K562 (cell line): Measurements from ENCODE around the gene HIPK2. TPM values are rescaled to one million over a fixed set of nuclear protein-coding genes. Genes with fewer than 3 reads are reported as not detected.

Experiments used
- ATAC-seq: fragments of 200-7000 bp; cut with Tn5 transposase; 3 replicates; pipeline ENCODE4 v1.9.1; 2020; ENCODE audit warnings: moderate library complexity
- BruUV-seq: library from RNA; stranded (reverse); fragments of 400-500 nt; replicated peaks from 2 replicates; lab custom pipeline; 2021; lab: Mats Ljungman, UMichigan
- CTCF ChIA-PET: fragments of 300-600 bp; formaldehyde crosslinking; extraction: SDS; loops from one replicate; lab custom pipeline; 2021; ENCODE audit warnings: low intra/inter-chr PET ratio; lab: Yijun Ruan, JAX
- POLR2A ChIA-PET: fragments of 300-600, 350-650 bp; sonication (Branson Sonifier 250); formaldehyde crosslinking; extraction: SDS; loops from one replicate; lab custom pipeline; 2021; ENCODE audit warnings: antibody characterized with exemption, inconsistent platforms; lab: Yijun Ruan, JAX
- DNase-seq, 4 experiments: peaks; one replicate each; pipeline versions ENCODE4 v3.0.0 to v3.0.0-alpha.2; 2011 to 2018; ENCODE audit warnings: low spot score in 3 of 4, mixed read lengths in 3 of 4; ENCODE audit errors: extremely low read depth in 1 of 4
- FAIRE-seq: peaks from 2 replicates; lab custom pipeline; 2011; peaks lifted over from hg19 to GRCh38; lab: Jason Lieb, UNC
- H2AFZ ChIP-seq: 2 replicates; pipeline ENCODE4 v1.6.0; 2011; ENCODE audit warnings: low read depth, low read length, control low read depth, inconsistent platforms
- H3K27ac ChIP-seq: fragments of 200-600 bp; 3 replicates; pipeline ENCODE4 v1.8.0; 2011; ENCODE audit warnings: low read depth, mild to moderate bottlenecking, control low read depth, inconsistent platforms, low read length, moderate library complexity, mixed read lengths; ENCODE audit errors: extremely low read depth
- H3K27me3 ChIP-seq, 2 experiments: fragments of 300-600 bp in 1 of 2; 2 replicates in 1 of 2; 3 replicates in 1 of 2; pipeline versions ENCODE4 v1.6.0 to v1.8.0; 2011; ENCODE audit warnings: inconsistent platforms in 2 of 2, low read length in 2 of 2, mild to moderate bottlenecking in 1 of 2, mixed read lengths in 1 of 2, moderate library complexity in 1 of 2; ENCODE audit not compliant: control insufficient read depth in 2 of 2, insufficient read depth in 2 of 2
- H3K36me3 ChIP-seq: fragments of 300-600 bp; 3 replicates; pipeline ENCODE4 v1.8.0; 2011; ENCODE audit warnings: mild to moderate bottlenecking, low read length, inconsistent platforms; ENCODE audit not compliant: control insufficient read depth, insufficient read depth
- H3K4me1 ChIP-seq, 2 experiments: fragments of 200-600 bp in 1 of 2; replicated peaks in 1 of 2; 2 replicates in 1 of 2; 3 replicates in 1 of 2; pipeline versions ENCODE4 v1.5.1 to v1.8.0; 2011; ENCODE audit warnings: inconsistent platforms in 2 of 2, low read length in 2 of 2, mild to moderate bottlenecking in 1 of 2, mixed read lengths in 1 of 2, moderate library complexity in 1 of 2; ENCODE audit not compliant: control insufficient read depth in 2 of 2, insufficient read depth in 2 of 2
- H3K4me2 ChIP-seq: 2 replicates; pipeline ENCODE4 v1.6.1; 2011; ENCODE audit warnings: low read length, control low read depth, inconsistent platforms, mixed read lengths; ENCODE audit not compliant: insufficient read depth
- H3K4me3 ChIP-seq: fragments of 200-600 bp; sonication (generic), shearing (Covaris generic); 2 replicates; pipeline ENCODE4 v1.5.1; 2016; ENCODE audit warnings: control low read depth, inconsistent platforms
- H3K79me2 ChIP-seq: fragments of 200-600 bp; 3 replicates; pipeline ENCODE4 v1.8.0; 2011; ENCODE audit warnings: low read length, inconsistent platforms; ENCODE audit not compliant: control insufficient read depth, insufficient read depth
- H3K9ac ChIP-seq, 2 experiments: 2 replicates each; pipeline versions ENCODE4 v1.6.0 to v1.6.1; 2011; ENCODE audit warnings: low read depth in 2 of 2, low read length in 2 of 2, control low read depth in 1 of 2, inconsistent platforms in 1 of 2, mild to moderate bottlenecking in 1 of 2, mixed read lengths in 1 of 2; ENCODE audit not compliant: insufficient read depth in 1 of 2
- H3K9me1 ChIP-seq: one replicate; pipeline ENCODE4 v1.6.0; 2011; ENCODE audit warnings: inconsistent platforms, mild to moderate bottlenecking, low read length, moderate library complexity; ENCODE audit not compliant: control insufficient read depth, insufficient read depth
- H3K9me3 ChIP-seq: replicated peaks from 2 replicates; pipeline ENCODE4 v1.5.1; 2011; ENCODE audit warnings: low read depth, low read length, inconsistent platforms; ENCODE audit not compliant: control insufficient read depth, insufficient read depth
- H4K20me1 ChIP-seq: replicated peaks from 2 replicates; pipeline ENCODE4 v1.6.1; 2011; ENCODE audit warnings: low read length, inconsistent platforms, mixed read lengths; ENCODE audit not compliant: control insufficient read depth, insufficient read depth
- ELF4 ChIP-seq: fragments of 450-650 bp; formaldehyde crosslinking; IDR thresholded peaks from 2 replicates; pipeline ENCODE4 v1.4.0; 2022; ENCODE audit warnings: missing genetic modification characterization
- FOXP4 ChIP-seq: sonication (generic); formaldehyde crosslinking; IDR thresholded peaks from 2 replicates; pipeline ENCODE4 v1.8.0; 2022; ENCODE audit warnings: mild to moderate bottlenecking, missing genetic modification reagents, borderline replicate concordance
- KLF6 ChIP-seq: fragments of 250-450 bp; sonication (Bioruptor Pico); IDR thresholded peaks from 2 replicates; pipeline ENCODE4 v1.4.0; 2020; ENCODE audit warnings: mild to moderate bottlenecking, moderate library complexity, borderline replicate concordance
- MCM7 ChIP-seq, 2 experiments: fragments of 450-650 bp; IDR thresholded peaks; 2 replicates each; pipeline ENCODE4 v1.6.1; 2016 to 2018
- NR4A1 ChIP-seq, 2 experiments: fragments of 250-450 bp in 1 of 2; fragments of 450-650 bp in 1 of 2; sonication (Bioruptor Pico) in 1 of 2; IDR thresholded peaks; 2 replicates each; pipeline versions ENCODE4 v1.4.0 to v1.6.1; 2016 to 2020; ENCODE audit warnings: mild to moderate bottlenecking in 2 of 2, missing compliant biosample characterization in 1 of 2, missing genetic modification characterization in 1 of 2, moderate library complexity in 1 of 2
- SIN3B ChIP-seq: fragments of 450-650 bp; IDR thresholded peaks from 2 replicates; pipeline ENCODE4 v1.6.1; 2017; ENCODE audit warnings: low read depth, mild to moderate bottlenecking, moderate library complexity
- TSHZ1 ChIP-seq: fragments of 250-450 bp; sonication (Bioruptor Pico); IDR thresholded peaks from 2 replicates; pipeline ENCODE4 v1.4.0; 2020; ENCODE audit warnings: mild to moderate bottlenecking, moderate library complexity
- ZFPM2 ChIP-seq: fragments of 250-450 bp; sonication (Bioruptor Pico); IDR thresholded peaks from 2 replicates; pipeline ENCODE4 v1.5.1; 2022; ENCODE audit warnings: mild to moderate bottlenecking
- ZNF124 ChIP-seq: sonication (generic); formaldehyde crosslinking; IDR thresholded peaks from 2 replicates; pipeline ENCODE4 v1.8.1; 2022; ENCODE audit warnings: missing genetic modification reagents
- ZNF143 ChIP-seq: sonication (generic); formaldehyde crosslinking; IDR thresholded peaks from 2 replicates; pipeline ENCODE4 v1.9.0; 2022; ENCODE audit warnings: mild to moderate bottlenecking, missing genetic modification reagents
- ZNF280A ChIP-seq: fragments of 450-650 bp; IDR thresholded peaks from 2 replicates; pipeline ENCODE4 v1.6.1; 2018; ENCODE audit warnings: mild to moderate bottlenecking, low read depth; ENCODE audit not compliant: partially characterized antibody
- ZNF644 ChIP-seq: fragments of 200-800 bp; sonication (Bioruptor generic); IDR thresholded peaks from 2 replicates; pipeline ENCODE4 v1.6.1; 2016; ENCODE audit warnings: low read depth, missing genetic modification characterization, missing compliant biosample characterization
- WGBS: fragments of 100-300 bp; shearing (Covaris generic); methylation state at CpG from one replicate; pipeline ENCODE4 v1.1.6; 2016; ENCODE audit warnings: low coverage, mixed read lengths; ENCODE audit not compliant: insufficient coverage; ENCODE audit errors: missing lambda C conversion rate; 5-methylcytosine and 5-hydroxymethylcytosine counted together
- in situ Hi-C: fragments of 300-500 bp; cut with MboI; formaldehyde crosslinking; loops from 4 replicates; pipeline ENCODE4 v1.15.0; 2018; ENCODE audit warnings: inconsistent platforms, mixed read lengths
- intact Hi-C: fragments of 100-400 bp; cut with micrococcal nuclease; formaldehyde crosslinking; loops from 2 replicates; pipeline ENCODE4 v1.14.2; 2022
- polyA plus RNA-seq, 8 experiments: library from polyadenylated mRNA; depleted of rRNA in 4 of 8; stranded (reverse) in 5 of 8; unstranded in 3 of 8; fragments of >200 nt; fragmentation: Nextera tagmentation in 2 of 8; fragmentation: Illumina TruSeq in 1 of 8; extraction: Ambion mirVana in 2 of 8; extraction: Trizol in 1 of 8; gene quantifications; 2 replicates each; pipeline versions ENCODE4 v1.2.1 to v1.2.3, GENCODE V29; 2011 to 2014; ENCODE audit warnings: inconsistent platforms in 1 of 8, missing spikeins in 1 of 8
- total RNA-seq, 7 experiments: library from RNA; depleted of rRNA in 6 of 7; stranded (reverse); fragments of >200 nt in 6 of 7; fragmentation: Illumina TruSeq in 2 of 7; extraction: Trizol in 2 of 7; gene quantifications; 2 replicates each; pipeline versions ENCODE4 v1.2.1 to v1.2.3, GENCODE V29; 2011 to 2021; ENCODE audit warnings: low replicate concordance in 1 of 7

HIPK2 gene
- total and polyA plus RNA-seq, 9 of the 15 experiments (the other 6 are each of a cell fraction or from before 2014, with no cell fraction given): 0.69 to 19.8 (median 5.1) TPM

- TF ChIP-seq NR4A1 (CRISPR knock-in tag; IDR thresholded peaks at IDR 0.05): no peak
- TF ChIP-seq NR4A1 (tag; IDR thresholded peaks at IDR 0.05): no peak
Observed at GRCh38 chr7:139525239-139525638, 252.6 kb downstream of the HIPK2 start (continued).

- H3K27me3 ChIP-seq: peaks cover 39 to 61% of the 10 kb centered on the region in 2 experiments
- FAIRE-seq (no peak), ATAC-seq (no peak), DNase-seq (no peak)
- H3K79me2 ChIP-seq: no peaks in the 10 kb centered on the region
- ChIA-PET CTCF (no interaction called here), POLR2A (interaction anchor here (0.7 to 0.9 kb wide), 3 partner anchors 22 to 817 kb away, joined by 3 read pairs; no protein-coding TSS in a partner anchor)
- intact Hi-C loops (no loop called here), in situ Hi-C loops (no loop called here)
- 11% methylated on average over 39 of the region's 70 CpGs for WGBS
- H4K20me1 ChIP-seq: peaks cover 5% of the 10 kb centered on the region; the same call in 1 of the 2 replicates
- no peaks in the 10 kb centered on the region for H3K9me1 ChIP-seq
- no peak overlapping the region for H3K4me3 ChIP-seq
- no peaks in the 10 kb centered on the region for H3K36me3 ChIP-seq
- no peaks in the 10 kb centered on the region; the same call in 1 of the 2 replicates for H3K9me3 ChIP-seq
- no peak overlapping the region for H3K9ac ChIP-seq
- H2AFZ ChIP-seq: no peak overlapping the region
- BruUV-seq: no TSS peak
- H3K4me2 ChIP-seq: no peak overlapping the region
- H3K27ac ChIP-seq: no peak overlapping the region
- peaks cover 0 to 15% of the 10 kb centered on the region in 2 experiments; a peak in 2 of 5 replicates for H3K4me1 ChIP-seq
- no peak for TF ChIP-seq ZNF124 (CRISPR knock-in tag)
- TF ChIP-seq ZFPM2: no peak
- TF ChIP-seq ZNF143: no peak
- no peak for TF ChIP-seq FOXP4 (CRISPR knock-in tag)
- no peak for TF ChIP-seq MCM7 (IDR thresholded peaks at IDR 0.05)
- TF ChIP-seq TSHZ1 (CRISPR knock-in tag): no peak
- no peak for TF ChIP-seq KLF6 (CRISPR knock-in tag)
- TF ChIP-seq ZNF280A: no peak
- no peak for TF ChIP-seq ELF4 (CRISPR knock-in tag)
- TF ChIP-seq ZNF644 (tag): no peak
- no peak for TF ChIP-seq SIN3B
Observed at GRCh38 chr7:139523968-139524815, 253.6 kb downstream of the HIPK2 start.
